ENCODE results near the gene DNAH8.

DNAH8 gene

GRCh38 chr6:38848760-38849159 lies 133.6 kb downstream of the DNAH8 start:
- TF ChIP-seq EZH2phosphoT487 (IDR thresholded peaks at IDR 0.05; ENCODE audit: borderline replicate concordance, low read length): no peak
- TF ChIP-seq CTCF (IDR thresholded peaks at IDR 0.05; ENCODE audit: low read depth, low read length, poor library complexity, severe bottlenecking): no peak
- H3K4me3 ChIP-seq (ENCODE audit: low read length): no peak overlapping the region
- H4K20me1 ChIP-seq (ENCODE audit: control insufficient read depth, insufficient read depth, low read depth, low read length): no peaks in the 10 kb centered on the region
- no peaks in the 10 kb centered on the region for H3K9me3 ChIP-seq (ENCODE audit: control insufficient read depth, insufficient read depth, low read length)
- H3K4me2 ChIP-seq (ENCODE audit: low read length): no peak overlapping the region
- no peaks in the 10 kb centered on the region for H3K9me2 ChIP-seq (replicated peaks; ENCODE audit: control insufficient read depth, low read length)
- no peak overlapping the region for H3K27ac ChIP-seq (ENCODE audit: low read depth, low read length)
- peaks cover 8% of the 10 kb centered on the region for H3K27me3 ChIP-seq (ENCODE audit: control insufficient read depth, low read length)
- H3K79me2 ChIP-seq (ENCODE audit: control insufficient read depth, low read length): no peaks in the 10 kb centered on the region
- no peaks in the 10 kb centered on the region for H3F3A ChIP-seq (ENCODE audit: control insufficient read depth, insufficient read depth)
- H3K36me3 ChIP-seq (ENCODE audit: control insufficient read depth, low read length): no peaks in the 10 kb centered on the region
- H3K4me1 ChIP-seq (ENCODE audit: control insufficient read depth, low read length): no peaks in the 10 kb centered on the region

- H3K79me2 ChIP-seq (ENCODE audit: control insufficient read depth, low read length): no peaks in the 10 kb centered on the region
Observed at GRCh38 chr6:38852215-38852614, 137.1 kb downstream of the DNAH8 start.

GRCh38 chr6:38853236-38853635 lies 138.1 kb downstream of the DNAH8 start:
- H3K27ac ChIP-seq (ENCODE audit: low read depth, low read length): no peak overlapping the region
- H3K9me2 ChIP-seq (replicated peaks; ENCODE audit: control insufficient read depth, low read length): no peaks in the 10 kb centered on the region
- H3K9me3 ChIP-seq (ENCODE audit: control insufficient read depth, insufficient read depth, low read length): no peaks in the 10 kb centered on the region
- no peak overlapping the region for H3K4me2 ChIP-seq (ENCODE audit: low read length)
- H3K36me3 ChIP-seq (ENCODE audit: control insufficient read depth, low read length): no peaks in the 10 kb centered on the region
- TF ChIP-seq CTCF (IDR thresholded peaks at IDR 0.05; ENCODE audit: low read depth, low read length, poor library complexity, severe bottlenecking): no peak
- no peak for TF ChIP-seq EZH2phosphoT487 (IDR thresholded peaks at IDR 0.05; ENCODE audit: borderline replicate concordance, low read length)
- no peaks in the 10 kb centered on the region for H4K20me1 ChIP-seq (ENCODE audit: control insufficient read depth, insufficient read depth, low read depth, low read length)
- H3K27me3 ChIP-seq (ENCODE audit: control insufficient read depth, low read length): peaks cover 6% of the 10 kb centered on the region
- H3K4me1 ChIP-seq (ENCODE audit: control insufficient read depth, low read length): no peaks in the 10 kb centered on the region
- H3K79me2 ChIP-seq (ENCODE audit: control insufficient read depth, low read length): no peaks in the 10 kb centered on the region
- H3F3A ChIP-seq (ENCODE audit: control insufficient read depth, insufficient read depth): no peaks in the 10 kb centered on the region
- no peak overlapping the region for H3K4me3 ChIP-seq (ENCODE audit: low read length)

More at GRCh38 chr6:38852215-38852614, 137.1 kb downstream of the DNAH8 start:
- no peak for TF ChIP-seq EZH2phosphoT487 (IDR thresholded peaks at IDR 0.05; ENCODE audit: borderline replicate concordance, low read length)
- no peak for TF ChIP-seq CTCF (IDR thresholded peaks at IDR 0.05; ENCODE audit: low read depth, low read length, poor library complexity, severe bottlenecking)
- Histone ChIP-seq H3K4me2 (ENCODE audit: low read length) (no peak overlapping the region), H3K36me3 (ENCODE audit: control insufficient read depth, low read length) (no peaks in the 10 kb centered on the region), H3K9me3 (ENCODE audit: control insufficient read depth, insufficient read depth, low read length) (no peaks in the 10 kb centered on the region), H3K4me1 (ENCODE audit: control insufficient read depth, low read length) (no peaks in the 10 kb centered on the region), H3K4me3 (ENCODE audit: low read length) (no peak overlapping the region), H4K20me1 (ENCODE audit: control insufficient read depth, insufficient read depth, low read depth, low read length) (no peaks in the 10 kb centered on the region), H3K27me3 (ENCODE audit: control insufficient read depth, low read length) (peaks cover 8% of the 10 kb centered on the region), H3F3A (ENCODE audit: control insufficient read depth, insufficient read depth) (no peaks in the 10 kb centered on the region), H3K27ac (ENCODE audit: low read depth, low read length) (no peak overlapping the region), H3K9me2 (replicated peaks; ENCODE audit: control insufficient read depth, low read length) (no peaks in the 10 kb centered on the region)

- H3K4me2 ChIP-seq (ENCODE audit: low read length): no peak overlapping the region
- H3K4me1 ChIP-seq (ENCODE audit: control insufficient read depth, low read length): no peaks in the 10 kb centered on the region
- H3K36me3 ChIP-seq (ENCODE audit: control insufficient read depth, low read length): no peaks in the 10 kb centered on the region
- no peak overlapping the region for H3K4me3 ChIP-seq (ENCODE audit: low read length)
- H3F3A ChIP-seq (ENCODE audit: control insufficient read depth, insufficient read depth): no peaks in the 10 kb centered on the region
- peaks cover 8% of the 10 kb centered on the region for H3K27me3 ChIP-seq (ENCODE audit: control insufficient read depth, low read length)
- no peaks in the 10 kb centered on the region for H4K20me1 ChIP-seq (ENCODE audit: control insufficient read depth, insufficient read depth, low read depth, low read length)
- TF ChIP-seq CTCF (IDR thresholded peaks at IDR 0.05; ENCODE audit: low read depth, low read length, poor library complexity, severe bottlenecking): no peak
- TF ChIP-seq EZH2phosphoT487 (IDR thresholded peaks at IDR 0.05; ENCODE audit: borderline replicate concordance, low read length): no peak
- no peaks in the 10 kb centered on the region for H3K9me2 ChIP-seq (replicated peaks; ENCODE audit: control insufficient read depth, low read length)
- H3K9me3 ChIP-seq (ENCODE audit: control insufficient read depth, insufficient read depth, low read length): no peaks in the 10 kb centered on the region
- H3K79me2 ChIP-seq (ENCODE audit: control insufficient read depth, low read length): no peaks in the 10 kb centered on the region
- H3K27ac ChIP-seq (ENCODE audit: low read depth, low read length): no peak overlapping the region
Observed at GRCh38 chr6:38856492-38856891, 141.4 kb downstream of the DNAH8 start.
